ENCODE data around the gene UBR3. TPM values are rescaled to one million over a fixed set of nuclear protein-coding genes. Genes with fewer than 3 reads are reported as not detected.

UBR3 gene
- total and polyA plus RNA-seq, 4 donors = 9.5 to 137 (median 25.7) TPM

DNA sequence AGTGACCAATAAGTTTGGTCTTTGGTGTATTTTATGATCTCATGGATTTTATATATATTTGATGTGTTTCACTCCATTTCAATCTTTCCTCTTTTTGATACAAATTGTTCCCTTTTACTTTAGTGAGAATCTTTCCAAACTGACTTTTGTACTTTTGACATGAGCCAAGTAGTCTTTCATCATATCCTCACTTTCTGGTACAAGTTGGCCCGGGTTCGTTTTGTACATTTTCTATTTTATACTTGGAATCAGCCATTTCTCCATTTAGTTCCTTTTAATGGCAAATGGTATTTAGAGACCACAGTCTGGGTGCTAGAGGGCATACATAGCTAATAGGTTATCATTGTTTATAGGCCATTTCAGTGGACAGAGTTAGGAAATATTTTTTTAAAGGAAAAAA, 202.8 kb downstream of the UBR3 start:
- Histone ChIP-seq H3K27ac (ENCODE audit: low read depth in 1 of 2, low read length in 1 of 2) (no peak overlapping the region), H3K4me3 (no peak overlapping the region), H3K4me1 (ENCODE audit: control insufficient read depth in 5 of 5, insufficient read depth in 5 of 5, low read length in 5 of 5) (no peaks in the 10 kb centered on the region), H3K27me3 (ENCODE audit: control insufficient read depth in 3 of 3, insufficient read depth in 3 of 3, low read length in 2 of 3) (no peaks in the 10 kb centered on the region), H3K9ac (ENCODE audit: insufficient read depth in 1 of 2, low read length in 2 of 2) (no peak overlapping the region), H3K36me3 (ENCODE audit: control insufficient read depth in 4 of 4, insufficient read depth in 4 of 4, low read length in 4 of 4) (peaks cover 0 to 11% (median 10%) of the 10 kb centered on the region in 4 donors), H3K9me3 (ENCODE audit: control insufficient read depth in 4 of 4, insufficient read depth in 3 of 4, low read length in 3 of 4) (no peaks in the 10 kb centered on the region)
- 44 to 59% methylated on average over 2 of the region's 2 CpGs for WGBS, 2 donors
- no peak for DNase-seq
- ATAC-seq (ENCODE audit: insufficient read depth, low FRiP score) = no peak
- TF ChIP-seq, protein P1, sequence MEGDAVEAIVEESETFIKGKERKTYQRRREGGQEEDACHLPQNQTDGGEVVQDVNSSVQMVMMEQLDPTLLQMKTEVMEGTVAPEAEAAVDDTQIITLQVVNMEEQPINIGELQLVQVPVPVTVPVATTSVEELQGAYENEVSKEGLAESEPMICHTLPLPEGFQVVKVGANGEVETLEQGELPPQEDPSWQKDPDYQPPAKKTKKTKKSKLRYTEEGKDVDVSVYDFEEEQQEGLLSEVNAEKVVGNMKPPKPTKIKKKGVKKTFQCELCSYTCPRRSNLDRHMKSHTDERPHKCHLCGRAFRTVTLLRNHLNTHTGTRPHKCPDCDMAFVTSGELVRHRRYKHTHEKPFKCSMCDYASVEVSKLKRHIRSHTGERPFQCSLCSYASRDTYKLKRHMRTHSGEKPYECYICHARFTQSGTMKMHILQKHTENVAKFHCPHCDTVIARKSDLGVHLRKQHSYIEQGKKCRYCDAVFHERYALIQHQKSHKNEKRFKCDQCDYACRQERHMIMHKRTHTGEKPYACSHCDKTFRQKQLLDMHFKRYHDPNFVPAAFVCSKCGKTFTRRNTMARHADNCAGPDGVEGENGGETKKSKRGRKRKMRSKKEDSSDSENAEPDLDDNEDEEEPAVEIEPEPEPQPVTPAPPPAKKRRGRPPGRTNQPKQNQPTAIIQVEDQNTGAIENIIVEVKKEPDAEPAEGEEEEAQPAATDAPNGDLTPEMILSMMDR (IDR thresholded peaks at IDR 0.05; ENCODE audit: control extremely low read depth, extremely low read depth) = no peak

DNA sequence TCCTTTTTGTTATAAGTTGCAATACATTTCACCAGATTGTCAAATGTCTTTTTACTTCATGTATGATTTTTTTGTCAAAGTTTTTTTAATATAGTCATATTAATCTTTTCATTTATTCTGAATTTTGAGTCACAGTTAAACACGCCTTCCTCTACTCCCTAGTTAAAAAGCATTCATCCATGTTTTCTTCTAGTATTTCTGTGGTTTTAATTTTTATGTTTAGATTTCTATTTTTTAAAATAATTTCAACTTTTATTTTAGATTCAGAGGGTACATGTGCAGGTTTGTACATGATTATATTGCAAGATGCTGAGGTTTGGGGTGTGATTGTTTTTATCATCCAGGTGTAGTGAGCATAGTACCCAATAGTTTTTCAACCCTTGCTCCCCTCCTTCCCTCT, 204.0 kb downstream of the UBR3 start:
- H3K36me3 ChIP-seq (ENCODE audit: control insufficient read depth in 4 of 4, insufficient read depth in 4 of 4, low read length in 4 of 4) = peaks cover 0 to 11% (median 9%) of the 10 kb centered on the region in 4 donors
- no peaks in the 10 kb centered on the region for H3K27me3 ChIP-seq (ENCODE audit: control insufficient read depth in 3 of 3, insufficient read depth in 3 of 3, low read length in 2 of 3)
- H3K9ac ChIP-seq (ENCODE audit: insufficient read depth in 1 of 2, low read length in 2 of 2) = no peak overlapping the region
- DNase-seq (no peak), ATAC-seq (ENCODE audit: insufficient read depth, low FRiP score) (no peak)
- TF ChIP-seq, protein P1 (IDR thresholded peaks at IDR 0.05; ENCODE audit: control extremely low read depth, extremely low read depth) = no peak
- 100% methylated on average over 1 of the region's 1 CpG for whole genome bisulfite sequencing, 2 donors
- H3K27ac ChIP-seq (ENCODE audit: low read depth in 1 of 2, low read length in 1 of 2) = no peak overlapping the region
- no peak overlapping the region for H3K4me3 ChIP-seq
- no peaks in the 10 kb centered on the region for H3K4me1 ChIP-seq (ENCODE audit: control insufficient read depth in 5 of 5, insufficient read depth in 5 of 5, low read length in 5 of 5)
- no peaks in the 10 kb centered on the region for H3K9me3 ChIP-seq (ENCODE audit: control insufficient read depth in 4 of 4, insufficient read depth in 3 of 4, low read length in 3 of 4)

DNA sequence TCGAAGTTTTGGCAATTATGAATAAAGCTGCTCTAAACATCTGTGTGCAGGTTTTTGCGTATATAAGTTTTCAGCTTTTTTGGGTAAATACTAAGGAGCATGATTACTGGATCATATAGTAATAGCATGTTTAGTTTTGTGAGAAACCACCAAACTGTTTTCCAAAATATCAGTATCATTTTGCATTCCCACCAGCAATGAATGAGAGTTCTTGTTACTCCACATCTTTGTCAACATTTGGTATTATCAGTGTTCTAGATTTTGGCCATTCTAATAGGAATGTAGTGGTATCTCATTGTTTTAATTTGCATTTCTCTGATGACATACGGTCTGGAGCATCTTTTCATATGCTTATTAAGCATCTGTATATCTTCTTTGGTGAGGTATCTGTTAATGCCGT, 207.3 kb downstream of the UBR3 start:
- H3K9ac ChIP-seq (ENCODE audit: insufficient read depth in 1 of 2, low read length in 2 of 2) = no peak overlapping the region
- H3K36me3 ChIP-seq (ENCODE audit: control insufficient read depth in 4 of 4, insufficient read depth in 4 of 4, low read length in 4 of 4) = peaks cover 0 to 11% (median 7%) of the 10 kb centered on the region in 4 donors
- no peak overlapping the region for H3K27ac ChIP-seq (ENCODE audit: low read depth in 1 of 2, low read length in 1 of 2)
- TF ChIP-seq, protein P1 (IDR thresholded peaks at IDR 0.05; ENCODE audit: control extremely low read depth, extremely low read depth) = no peak
- no peaks in the 10 kb centered on the region for H3K4me1 ChIP-seq (ENCODE audit: control insufficient read depth in 5 of 5, insufficient read depth in 5 of 5, low read length in 5 of 5)
- no peaks in the 10 kb centered on the region for H3K27me3 ChIP-seq (ENCODE audit: control insufficient read depth in 3 of 3, insufficient read depth in 3 of 3, low read length in 2 of 3)
- no peaks in the 10 kb centered on the region for H3K9me3 ChIP-seq (ENCODE audit: control insufficient read depth in 4 of 4, insufficient read depth in 3 of 4, low read length in 3 of 4)
- 74 to 75% methylated on average over 4 of the region's 4 CpGs for WGBS, 2 donors
- no peak overlapping the region for H3K4me3 ChIP-seq
- DNase-seq = no peak
- ATAC-seq (ENCODE audit: insufficient read depth, low FRiP score) = no peak

DNA sequence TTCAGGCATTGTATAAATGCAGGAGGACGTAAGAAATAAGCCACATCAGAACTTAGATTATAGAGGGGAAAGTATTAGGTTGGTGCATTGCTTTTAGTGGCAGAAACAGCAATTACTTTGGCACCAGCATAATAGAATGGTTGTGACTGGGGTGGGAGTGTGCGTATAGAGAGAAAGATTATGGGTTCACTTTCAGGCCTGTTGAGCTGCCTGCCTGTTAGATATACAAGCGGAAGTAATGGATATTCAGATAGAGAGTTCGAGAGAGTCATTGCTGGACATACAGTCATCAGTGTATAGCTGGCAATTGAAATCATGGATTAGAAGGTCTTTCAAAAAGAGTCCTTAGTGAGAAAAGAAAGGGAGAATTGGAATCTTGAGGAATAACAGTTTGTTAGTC, 211.5 kb downstream of the UBR3 start:
- no peak overlapping the region for H3K27ac ChIP-seq (ENCODE audit: low read depth in 1 of 2, low read length in 1 of 2)
- no peak overlapping the region for H3K9ac ChIP-seq (ENCODE audit: insufficient read depth in 1 of 2, low read length in 2 of 2)
- H3K36me3 ChIP-seq (ENCODE audit: control insufficient read depth in 4 of 4, insufficient read depth in 4 of 4, low read length in 4 of 4) = peaks cover 0 to 3% (median 1%) of the 10 kb centered on the region in 4 donors
- ATAC-seq (ENCODE audit: insufficient read depth, low FRiP score) (no peak), DNase-seq (no peak)
- H3K27me3 ChIP-seq (ENCODE audit: control insufficient read depth in 3 of 3, insufficient read depth in 3 of 3, low read length in 2 of 3) = no peaks in the 10 kb centered on the region
- H3K4me3 ChIP-seq = no peak overlapping the region
- H3K9me3 ChIP-seq (ENCODE audit: control insufficient read depth in 4 of 4, insufficient read depth in 3 of 4, low read length in 3 of 4) = no peaks in the 10 kb centered on the region
- TF ChIP-seq, protein P1 (IDR thresholded peaks at IDR 0.05; ENCODE audit: control extremely low read depth, extremely low read depth) = no peak
- H3K4me1 ChIP-seq (ENCODE audit: control insufficient read depth in 5 of 5, insufficient read depth in 5 of 5, low read length in 5 of 5) = no peaks in the 10 kb centered on the region
- WGBS, 2 donors = 98 to 99% methylated on average over 4 of the region's 4 CpGs

All from lung (tissue), 12 donors.